Effector memory CD8-positive, alpha-beta T cell (primary cell): ENCODE results near the gene CHRNA1.

ENCODE experiments used
- ATAC-seq: fragments of 150-1000 bp; cut with Tn5 transposase; replicated peaks from 2 replicates; pipeline ENCODE4 v1.10.0; 2021; ENCODE audit warnings: mild to moderate bottlenecking, moderate library complexity
- DNase-seq, 3 experiments: peaks; one replicate each; pipeline ENCODE4 v3.0.0; 2021
- H3K27ac Mint-ChIP-seq, 2 donors: one replicate each; pipeline ENCODE4 v1.8.0; 2022; ENCODE audit warnings: mild to moderate bottlenecking in 2 of 2, mixed read lengths in 2 of 2, moderate library complexity in 2 of 2
- H3K27me3 Mint-ChIP-seq, 2 donors: one replicate each; pipeline ENCODE4 v1.8.0; 2022; ENCODE audit warnings: mixed read lengths in 2 of 2
- H3K36me3 Mint-ChIP-seq: one replicate; pipeline ENCODE4 v1.8.0; 2022; ENCODE audit warnings: mild to moderate bottlenecking, moderate library complexity, mixed read lengths; ENCODE audit not compliant: insufficient read depth
- H3K4me1 Mint-ChIP-seq, 2 donors: one replicate each; pipeline ENCODE4 v1.8.0; 2022; ENCODE audit warnings: low read depth in 2 of 2, mixed read lengths in 2 of 2
- H3K4me3 Mint-ChIP-seq, 2 donors: one replicate each; pipeline ENCODE4 v1.8.0; 2022; ENCODE audit warnings: mild to moderate bottlenecking in 2 of 2, mixed read lengths in 2 of 2, moderate library complexity in 2 of 2
- H3K9me3 Mint-ChIP-seq, 2 donors: one replicate each; pipeline ENCODE4 v1.8.0; 2022; ENCODE audit warnings: mixed read lengths in 2 of 2

The CHRNA1 gene

DNA sequence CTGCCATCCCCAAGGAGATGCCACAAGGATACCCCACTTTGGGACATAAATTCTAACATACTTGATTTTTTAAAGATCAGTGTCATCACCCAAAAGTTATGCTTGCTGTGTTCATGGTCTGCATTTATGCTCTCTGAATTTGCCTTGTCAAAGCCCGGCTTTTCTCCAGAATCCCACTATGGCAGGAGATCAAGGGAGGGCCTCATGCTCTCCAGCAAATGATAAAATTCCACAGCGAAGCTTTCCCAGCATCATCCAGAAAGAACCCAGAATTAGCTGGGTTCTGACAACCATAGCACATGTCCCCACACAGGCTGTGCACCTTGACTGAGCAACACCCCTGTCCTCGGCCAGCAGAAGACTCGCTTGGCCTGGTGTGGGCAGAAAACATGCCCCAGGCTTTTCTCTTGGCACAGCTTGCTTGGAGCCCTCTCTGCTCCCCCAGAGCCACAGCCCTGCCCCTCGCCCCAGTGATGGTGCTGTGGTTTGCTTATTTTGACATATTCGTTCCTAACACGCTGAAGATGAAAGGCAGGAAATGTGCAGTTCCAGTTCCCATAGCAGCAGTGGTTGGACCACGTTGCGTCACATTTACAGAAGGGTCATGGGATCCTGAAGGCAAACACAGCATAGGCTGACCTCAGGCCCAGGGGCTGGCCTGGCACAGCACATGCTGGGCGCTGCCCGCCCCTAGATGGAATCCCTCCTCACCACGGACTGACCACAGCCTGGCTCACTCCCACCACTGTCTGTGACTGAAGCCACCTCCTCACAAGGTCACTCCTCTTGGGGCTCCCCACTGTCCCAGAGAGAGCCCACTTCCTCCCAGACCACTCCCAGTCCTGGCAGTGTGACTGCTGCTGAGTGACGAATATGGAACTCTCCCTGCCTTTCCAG lies 14.1 kb upstream of the CHRNA1 start:
- H3K27me3 Mint-ChIP-seq: no peaks in the 10 kb centered on the region
- H3K27ac Mint-ChIP-seq: peak overlapping the region; percentile 90 to 98
- no peaks in the 10 kb centered on the region for H3K9me3 Mint-ChIP-seq
- H3K4me3 Mint-ChIP-seq: peak overlapping the region; percentile 54 to 58
- DNase-seq (peak; percentile 74 to 79 (median 76)), ATAC-seq (peak; percentile 91)
- peaks cover 14% of the 10 kb centered on the region for H3K36me3 Mint-ChIP-seq
- peaks cover 23% of the 10 kb centered on the region in 2 donors for H3K4me1 Mint-ChIP-seq

DNA sequence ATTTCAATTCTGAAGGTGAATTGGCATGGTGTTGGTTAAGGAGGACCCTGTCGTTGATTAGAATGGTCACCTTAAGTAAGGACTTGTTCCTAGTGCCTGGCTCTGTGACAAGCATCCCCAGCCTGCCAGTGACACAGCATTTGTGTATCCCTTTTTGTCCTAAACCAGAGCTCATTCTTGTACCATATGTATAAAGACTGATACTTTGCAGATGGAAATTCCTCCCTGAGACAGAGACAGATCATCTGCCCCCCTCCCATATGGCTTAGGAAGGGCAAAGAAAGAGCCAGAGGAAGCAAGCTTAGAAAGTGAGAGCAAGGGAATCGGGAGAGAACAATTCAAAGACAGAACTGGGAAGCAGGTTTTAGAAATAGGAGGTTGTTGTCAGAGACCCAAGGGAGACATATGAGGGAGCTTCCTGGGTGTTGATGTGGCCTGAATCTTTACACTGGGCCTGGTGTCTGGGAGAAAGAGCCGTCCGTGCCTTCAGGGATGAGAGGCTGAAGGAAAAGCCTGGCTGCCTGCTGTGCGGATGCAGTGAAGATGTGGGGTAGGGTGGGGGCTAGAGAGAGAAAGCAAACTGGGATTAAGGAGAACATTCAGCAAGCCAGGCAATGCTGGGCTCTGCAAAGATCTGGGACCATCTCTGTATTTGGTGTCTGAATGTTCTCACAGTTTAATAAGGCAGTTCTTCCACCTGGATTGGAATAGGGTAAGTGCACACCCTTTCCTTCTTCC lies 13.2 kb upstream of the CHRNA1 start:
- H3K4me1 Mint-ChIP-seq: peaks cover 23% of the 10 kb centered on the region in 2 donors
- H3K27me3 Mint-ChIP-seq: no peaks in the 10 kb centered on the region
- ATAC-seq (no peak), DNase-seq (no peak)
- H3K36me3 Mint-ChIP-seq: peaks cover 14% of the 10 kb centered on the region
- H3K4me3 Mint-ChIP-seq: peak overlapping the region; percentile 54 to 56
- H3K27ac Mint-ChIP-seq: peak overlapping the region; percentile 90 to 98
- H3K9me3 Mint-ChIP-seq: no peaks in the 10 kb centered on the region

DNA sequence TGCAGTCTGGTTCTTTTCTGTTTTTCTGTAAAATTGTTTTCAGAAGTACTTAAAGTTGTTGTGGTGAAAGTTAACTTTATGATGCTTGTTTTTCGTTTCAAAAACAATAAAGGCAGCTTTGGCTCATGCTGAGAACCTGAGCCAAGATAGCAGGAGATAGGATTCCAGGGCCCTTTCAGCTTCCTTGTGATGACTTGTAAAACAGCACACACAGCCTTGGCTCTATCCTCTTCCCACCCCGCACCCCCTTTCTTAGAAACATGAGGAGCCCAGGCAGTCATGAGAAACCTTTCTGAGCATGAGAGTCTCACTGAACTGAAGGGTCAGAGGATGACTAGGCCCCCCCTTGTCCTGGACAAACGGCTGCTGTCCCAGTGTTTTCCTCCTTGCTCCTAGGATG lies 12.4 kb upstream of the CHRNA1 start:
- H3K4me1 Mint-ChIP-seq: peaks cover 23% of the 10 kb centered on the region in 2 donors
- no peak for ATAC-seq
- DNase-seq: no peak
- peaks cover 14% of the 10 kb centered on the region for H3K36me3 Mint-ChIP-seq
- peak overlapping the region; percentile 86 to 98 for H3K27ac Mint-ChIP-seq
- H3K9me3 Mint-ChIP-seq: no peaks in the 10 kb centered on the region
- H3K27me3 Mint-ChIP-seq: no peaks in the 10 kb centered on the region
- no peak overlapping the region for H3K4me3 Mint-ChIP-seq

DNA sequence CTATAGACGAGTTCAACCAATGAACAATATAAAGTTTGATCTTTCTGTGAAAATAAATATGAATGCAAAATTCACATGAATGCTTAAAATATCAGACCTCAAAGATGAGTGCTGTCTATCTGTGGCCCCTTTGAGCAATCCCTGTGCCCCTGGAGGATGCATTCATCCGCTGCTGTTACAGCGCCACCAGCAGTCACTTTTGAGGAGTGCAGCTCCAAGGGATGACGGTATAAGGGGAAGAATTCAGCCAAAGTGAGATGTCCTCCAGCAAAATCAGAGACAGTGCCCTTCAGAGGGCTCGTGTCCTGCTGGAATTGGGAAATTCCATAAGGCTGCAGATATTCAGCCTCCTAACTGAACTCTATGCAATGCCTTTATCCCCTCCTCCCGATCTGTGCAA lies 12.0 kb upstream of the CHRNA1 start:
- DNase-seq (peak in 2 of 3 experiments; percentile 25 to 26), ATAC-seq (no peak)
- H3K27me3 Mint-ChIP-seq: no peaks in the 10 kb centered on the region
- H3K36me3 Mint-ChIP-seq: peaks cover 14% of the 10 kb centered on the region
- no peak overlapping the region for H3K4me3 Mint-ChIP-seq
- H3K27ac Mint-ChIP-seq: peak overlapping the region; percentile 86 to 98
- H3K9me3 Mint-ChIP-seq: no peaks in the 10 kb centered on the region
- peaks cover 23% of the 10 kb centered on the region in 2 donors for H3K4me1 Mint-ChIP-seq

DNA sequence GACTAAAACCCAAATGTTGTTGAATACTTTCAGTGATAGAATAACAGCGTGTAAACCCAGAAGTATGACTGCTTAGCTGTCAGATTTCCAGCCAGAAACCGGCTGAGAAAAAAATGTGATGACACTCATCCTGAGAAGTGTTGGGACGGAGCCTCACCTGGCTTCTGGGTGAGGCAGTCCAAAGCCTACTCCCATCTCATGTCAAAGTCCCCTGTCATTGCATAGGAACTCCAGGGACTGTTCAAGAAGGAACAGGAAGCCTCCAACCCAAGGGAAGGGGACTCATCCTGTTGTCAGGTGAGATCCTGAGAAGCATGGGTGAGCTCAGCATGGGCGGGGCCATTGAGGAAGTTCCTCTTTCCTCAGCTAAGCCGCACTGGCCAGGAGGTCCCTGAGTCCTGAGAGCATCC lies 11.3 kb upstream of the CHRNA1 start:
- Mint-ChIP-seq H3K36me3 (peaks cover 14% of the 10 kb centered on the region), H3K27me3 (no peaks in the 10 kb centered on the region), H3K4me3 (no peak overlapping the region), H3K4me1 (peaks cover 23% of the 10 kb centered on the region in 2 donors), H3K27ac (peak overlapping the region; percentile 20 to 86), H3K9me3 (no peaks in the 10 kb centered on the region)
- ATAC-seq (no peak), DNase-seq (no peak)

DNA sequence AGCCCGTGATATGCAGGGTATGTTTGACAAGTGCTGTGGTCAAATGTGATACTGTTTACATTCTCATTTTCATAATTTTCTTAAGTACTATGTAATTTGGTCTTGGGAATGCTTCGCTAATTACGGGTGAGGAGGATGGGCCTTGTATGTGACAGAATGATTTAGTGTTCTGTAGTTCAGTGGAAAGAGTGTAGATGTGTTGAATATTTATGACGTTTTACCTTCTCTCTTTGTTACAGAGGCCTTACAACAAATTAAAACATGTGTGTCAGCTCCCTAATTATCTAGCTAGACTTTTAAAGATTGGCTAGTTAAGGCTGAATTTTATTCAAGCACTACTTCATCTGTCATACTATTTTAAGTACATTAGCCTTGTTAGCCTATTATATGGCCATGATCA lies 10.6 kb upstream of the CHRNA1 start:
- no peaks in the 10 kb centered on the region for H3K9me3 Mint-ChIP-seq
- no peak for ATAC-seq
- H3K27me3 Mint-ChIP-seq: no peaks in the 10 kb centered on the region
- peak overlapping the region; percentile 20 to 86 for H3K27ac Mint-ChIP-seq
- no peak for DNase-seq
- H3K4me3 Mint-ChIP-seq: no peak overlapping the region
- H3K36me3 Mint-ChIP-seq: peaks cover 14% of the 10 kb centered on the region
- peaks cover 23% of the 10 kb centered on the region in 2 donors for H3K4me1 Mint-ChIP-seq

- Mint-ChIP-seq H3K4me3 (no peak overlapping the region), H3K27me3 (peaks cover 0 to 5% of the 10 kb centered on the region in 2 donors), H3K9me3 (no peaks in the 10 kb centered on the region), H3K27ac (no peak overlapping the region), H3K4me1 (peaks cover 10 to 11% of the 10 kb centered on the region in 2 donors), H3K36me3 (peaks cover 2% of the 10 kb centered on the region)
- DNase-seq: no peak
- no peak for ATAC-seq
Measured at GRCh38 chr2:174773215-174773614, 8.9 kb upstream of the CHRNA1 start.

DNA sequence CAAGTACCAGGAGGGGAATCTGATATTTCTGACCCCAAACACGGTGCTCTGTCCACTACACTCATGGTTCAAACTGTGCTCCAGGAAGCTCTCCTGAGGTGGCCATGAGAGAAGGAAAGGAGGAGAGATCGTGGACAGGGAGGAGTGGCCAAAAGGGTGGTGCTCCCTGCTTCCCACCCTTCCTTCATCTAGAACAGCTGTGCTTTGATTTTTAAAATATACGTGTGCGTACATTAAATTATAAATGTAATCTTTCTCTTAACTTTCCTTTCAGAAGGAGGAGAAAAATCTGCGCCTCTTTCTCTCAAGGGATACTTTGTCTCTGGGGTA lies 8.2 kb upstream of the CHRNA1 start:
- peaks cover 1 to 7% of the 10 kb centered on the region in 2 donors for H3K27me3 Mint-ChIP-seq
- H3K9me3 Mint-ChIP-seq: no peaks in the 10 kb centered on the region
- DNase-seq: no peak
- no peak overlapping the region for H3K27ac Mint-ChIP-seq
- peaks cover 2 to 6% of the 10 kb centered on the region in 2 donors for H3K4me1 Mint-ChIP-seq
- no peak overlapping the region for H3K4me3 Mint-ChIP-seq
- no peak for ATAC-seq
- H3K36me3 Mint-ChIP-seq: no peaks in the 10 kb centered on the region

DNA sequence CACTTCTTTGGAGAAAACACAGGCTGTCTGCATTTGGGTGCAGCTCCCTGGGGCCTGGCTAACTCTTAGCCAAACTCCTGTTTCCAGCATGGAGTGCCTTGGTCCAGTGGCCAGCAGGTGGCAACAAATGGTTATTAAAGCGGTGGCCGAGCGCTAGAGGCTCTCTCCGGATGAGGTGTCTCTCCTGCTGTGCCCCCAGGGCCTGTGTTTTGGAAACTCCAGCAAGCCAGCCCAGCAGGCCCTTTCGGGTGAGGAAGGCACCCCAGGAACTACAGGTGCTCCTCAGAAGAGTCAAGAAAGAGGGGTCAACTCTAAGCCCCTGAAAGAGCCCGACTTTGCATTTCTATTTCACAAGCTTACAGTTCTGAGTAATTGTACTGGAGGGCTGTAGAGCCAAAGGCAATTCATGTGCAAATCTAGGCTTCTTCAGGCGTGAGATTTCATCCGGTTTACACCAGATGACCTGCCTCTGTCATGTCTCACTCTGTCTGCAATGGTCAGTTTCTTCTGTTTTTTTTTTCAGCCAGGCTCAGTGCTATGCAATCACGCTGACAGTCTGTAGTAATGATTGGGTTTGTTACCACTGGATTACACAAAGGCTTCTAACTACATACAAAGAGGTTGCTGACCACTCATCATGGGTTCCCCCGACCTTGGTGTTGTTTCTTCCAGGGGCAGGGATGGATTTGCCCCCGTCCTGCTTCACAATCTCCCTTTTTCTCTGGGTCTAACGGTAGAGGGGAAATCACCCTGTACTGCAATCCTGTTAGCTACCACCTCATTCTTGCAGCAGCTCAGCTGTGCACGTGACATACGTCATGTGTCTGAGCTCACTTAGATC lies 7.6 kb upstream of the CHRNA1 start:
- ATAC-seq (peak; percentile 67), DNase-seq (peak in 1 of 3 experiments; percentile 27)
- Mint-ChIP-seq H3K4me1 (peaks cover 0 to 3% of the 10 kb centered on the region in 2 donors), H3K27me3 (peaks cover 7 to 13% of the 10 kb centered on the region in 2 donors), H3K9me3 (no peaks in the 10 kb centered on the region), H3K27ac (peak overlapping the region in 1 of 2 donors; percentile 59), H3K4me3 (no peak overlapping the region), H3K36me3 (no peaks in the 10 kb centered on the region)

- Mint-ChIP-seq H3K27me3 (peaks cover 14 to 20% of the 10 kb centered on the region in 2 donors), H3K9me3 (no peaks in the 10 kb centered on the region), H3K4me3 (no peak overlapping the region), H3K27ac (peak overlapping the region in 1 of 2 donors; percentile 59), H3K36me3 (no peaks in the 10 kb centered on the region), H3K4me1 (peaks cover 0 to 3% of the 10 kb centered on the region in 2 donors)
- ATAC-seq (no peak), DNase-seq (no peak)
Measured at GRCh38 chr2:174771136-174771535, 6.9 kb upstream of the CHRNA1 start.

- no peak overlapping the region for H3K27ac Mint-ChIP-seq
Measured at GRCh38 chr2:174768557-174768956, 4.3 kb upstream of the CHRNA1 start.

GRCh38 chr2:174766271-174766670 lies 2.0 kb upstream of the CHRNA1 start:
- peaks cover 25 to 27% of the 10 kb centered on the region in 2 donors for H3K27me3 Mint-ChIP-seq
- no peaks in the 10 kb centered on the region for H3K9me3 Mint-ChIP-seq
- no peak for DNase-seq
- no peaks in the 10 kb centered on the region for H3K4me1 Mint-ChIP-seq
- ATAC-seq: no peak
- H3K27ac Mint-ChIP-seq: no peak overlapping the region
- no peak overlapping the region for H3K4me3 Mint-ChIP-seq
- H3K36me3 Mint-ChIP-seq: no peaks in the 10 kb centered on the region

More at GRCh38 chr2:174768557-174768956, 4.3 kb upstream of the CHRNA1 start:
- Mint-ChIP-seq H3K36me3 (no peaks in the 10 kb centered on the region), H3K4me1 (no peaks in the 10 kb centered on the region), H3K9me3 (no peaks in the 10 kb centered on the region), H3K4me3 (no peak overlapping the region), H3K27me3 (peaks cover 18 to 23% of the 10 kb centered on the region in 2 donors)
- ATAC-seq (no peak), DNase-seq (no peak)

- no peak overlapping the region for H3K4me3 Mint-ChIP-seq
- H3K36me3 Mint-ChIP-seq: no peaks in the 10 kb centered on the region
- ATAC-seq (no peak), DNase-seq (no peak)
- peaks cover 27 to 28% of the 10 kb centered on the region in 2 donors for H3K27me3 Mint-ChIP-seq
- no peak overlapping the region for H3K27ac Mint-ChIP-seq
- no peaks in the 10 kb centered on the region for H3K9me3 Mint-ChIP-seq
- H3K4me1 Mint-ChIP-seq: no peaks in the 10 kb centered on the region
Measured at GRCh38 chr2:174765576-174765975, 1.3 kb upstream of the CHRNA1 start.
